H7 (cell line): ENCODE data around the gene SFXN4. TPM values are rescaled to one million over a fixed set of nuclear protein-coding genes. Genes with fewer than 3 reads are reported as not detected.
"Not testable (repeated sequence)": the region's sequence is repeated elsewhere in the genome, so short reads cannot be mapped to it uniquely, and the experiment has no call there.

Experiments used
- DNase-seq: peaks from one replicate; pipeline ENCODE4 v3.0.0; 2012
- H3K27me3 ChIP-seq: 2 replicates; pipeline ENCODE4 v1.6.0; 2011; ENCODE audit warnings: mild to moderate bottlenecking, low read length; ENCODE audit not compliant: control insufficient read depth, insufficient read depth
- H3K36me3 ChIP-seq: replicated peaks from 2 replicates; pipeline ENCODE4 v1.5.1; 2011; ENCODE audit warnings: low read length; ENCODE audit not compliant: control insufficient read depth, insufficient read depth
- H3K4me3 ChIP-seq: 2 replicates; pipeline ENCODE4 v1.5.1; 2011; ENCODE audit warnings: low read depth, mild to moderate bottlenecking, control low read depth, low read length, moderate library complexity; ENCODE audit not compliant: insufficient read depth
- total RNA-seq: library from RNA; depleted of rRNA; stranded (reverse); fragments of >200 nt; shearing (Covaris generic); gene quantifications from 2 replicates; pipeline ENCODE4 v1.2.3, GENCODE V29; 2014

The SFXN4 gene
- total RNA-seq, 1 experiment from 2014 or later, result 24.6 TPM

DNA sequence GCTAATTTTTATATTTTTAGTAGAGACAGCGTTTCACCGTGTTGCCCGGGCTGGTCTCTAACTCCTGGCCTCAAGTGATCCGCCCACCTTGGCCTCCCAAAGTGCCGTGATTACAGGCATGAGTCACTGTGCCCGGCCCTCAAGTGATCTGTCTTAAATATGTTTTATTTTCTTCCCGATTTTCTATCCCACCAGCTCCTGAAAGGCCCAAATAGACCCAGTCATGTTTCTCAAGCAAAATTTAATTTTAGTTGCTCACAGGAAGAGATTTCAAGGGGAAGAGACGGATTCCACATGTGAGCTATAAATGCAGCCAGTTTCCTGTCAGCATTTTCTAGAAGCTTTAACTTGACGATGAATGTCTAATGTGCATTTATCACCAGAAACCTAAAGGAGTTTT lies 49.6 kb downstream of the SFXN4 start:
- DNase-seq, result no peak
- Histone ChIP-seq H3K4me3 (no peak overlapping the region), H3K36me3 (peaks cover 22% of the 10 kb centered on the region), H3K27me3 (no peaks in the 10 kb centered on the region)

DNA sequence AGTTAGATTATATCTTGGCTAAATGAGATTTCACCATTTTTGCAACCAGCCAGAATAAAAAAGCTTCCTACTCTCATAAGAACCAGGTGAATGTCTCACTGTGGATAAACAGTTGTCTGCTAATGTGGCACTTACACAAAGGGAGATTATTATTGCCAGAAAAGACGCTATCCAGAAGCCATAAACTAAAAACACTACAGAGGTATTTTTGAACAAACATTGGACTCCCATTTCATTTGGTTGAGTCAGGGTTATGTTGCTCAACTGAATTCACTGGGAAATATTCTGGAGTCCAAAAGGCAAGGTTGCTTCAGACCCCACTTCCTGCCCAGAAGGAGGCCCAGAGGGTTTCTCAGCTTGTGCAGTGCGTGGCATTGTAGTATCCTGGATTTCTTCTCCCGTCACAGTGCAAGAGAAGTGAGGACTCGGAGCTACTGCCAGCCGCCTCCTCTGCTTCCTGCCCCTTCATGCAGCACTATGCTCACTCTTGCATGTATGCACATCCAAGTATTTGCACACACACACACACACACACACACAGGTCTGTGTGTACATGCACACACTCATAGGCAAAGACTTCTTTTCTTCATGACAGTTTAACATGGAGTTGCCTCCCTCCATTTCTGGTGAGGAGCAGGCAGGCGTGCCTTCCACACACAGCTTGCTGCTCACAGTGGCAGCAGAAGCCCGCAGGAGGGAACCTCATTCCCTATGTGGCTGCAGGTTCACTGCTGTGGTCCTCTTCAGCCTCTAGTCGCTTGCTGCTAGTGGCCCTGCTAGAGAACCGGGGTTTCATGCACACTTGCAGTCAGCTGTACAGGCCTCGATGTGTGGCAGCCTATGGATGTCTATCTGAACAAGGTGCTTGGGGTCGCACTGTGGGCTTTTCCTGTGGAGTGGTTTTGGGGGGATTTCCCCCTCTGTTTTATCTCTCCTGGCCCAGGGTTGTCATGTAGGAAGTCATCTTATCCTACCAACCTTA lies 51.5 kb downstream of the SFXN4 start:
- Histone ChIP-seq H3K36me3 (peaks cover 21% of the 10 kb centered on the region), H3K27me3 (no peaks in the 10 kb centered on the region), H3K4me3 (no peak overlapping the region)
- no peak for DNase-seq

DNA sequence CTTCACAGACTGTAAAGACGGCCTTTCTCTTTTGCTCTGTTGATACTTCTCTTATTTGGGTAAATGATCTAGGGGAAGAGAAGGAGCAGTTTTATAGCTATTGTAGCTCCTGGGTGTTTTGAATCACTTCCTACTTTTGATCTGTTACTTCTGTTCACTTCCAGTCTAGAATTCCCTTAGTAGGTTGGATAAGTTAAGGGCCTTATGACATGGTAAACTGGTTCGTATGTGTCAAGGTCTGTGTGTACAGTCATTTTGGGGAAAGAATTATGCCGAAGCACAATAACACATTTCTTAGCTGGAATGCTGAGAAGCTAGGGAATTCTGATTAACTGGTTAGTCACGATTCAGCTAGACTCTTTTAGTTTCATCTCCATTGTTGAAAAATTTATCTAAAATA lies 53.5 kb downstream of the SFXN4 start:
- peaks cover 12% of the 10 kb centered on the region for H3K36me3 ChIP-seq
- H3K27me3 ChIP-seq, result no peaks in the 10 kb centered on the region
- H3K4me3 ChIP-seq, result no peak overlapping the region
- DNase-seq, result no peak

DNA sequence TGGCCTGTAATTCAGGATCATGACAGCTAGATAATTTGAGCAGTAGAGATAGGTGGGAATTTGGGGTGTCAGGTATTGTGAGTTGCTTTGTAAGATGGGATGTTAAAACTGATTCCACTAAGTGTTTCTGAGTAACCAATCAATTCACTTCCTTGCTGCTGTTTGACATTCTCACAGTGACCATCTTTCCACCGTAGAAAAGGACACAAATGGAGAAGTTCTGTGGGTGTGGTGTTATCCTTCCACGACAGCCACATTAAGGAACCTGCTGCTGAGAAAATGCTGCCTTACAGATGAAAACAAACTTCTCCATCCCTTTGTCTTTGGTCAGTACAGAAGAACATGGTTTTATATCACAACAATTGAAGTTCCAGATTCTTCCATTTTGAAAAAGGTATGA lies 57.7 kb downstream of the SFXN4 start:
- not testable (repeated sequence) for DNase-seq, H3K27me3 ChIP-seq, H3K4me3 ChIP-seq, H3K36me3 ChIP-seq

DNA sequence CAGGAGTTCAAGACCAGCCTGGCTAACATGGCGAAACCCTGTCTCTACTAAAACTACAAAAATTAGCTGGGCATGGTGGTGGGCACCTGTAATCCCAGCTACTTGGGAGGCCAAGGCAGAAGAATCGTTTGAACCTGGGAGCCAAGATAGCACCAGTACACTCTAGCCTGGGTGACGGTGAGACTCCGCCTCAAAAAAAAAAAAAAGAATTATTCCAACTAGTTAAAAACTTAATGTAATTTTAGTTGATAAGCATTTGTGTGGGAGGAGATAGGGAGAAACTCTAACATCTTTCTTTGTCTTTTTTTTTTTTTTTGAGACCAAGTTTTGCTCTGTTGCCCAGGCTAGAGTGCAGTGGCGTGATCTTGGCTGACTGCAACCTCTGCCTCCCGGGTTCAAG lies 58.4 kb downstream of the SFXN4 start:
- H3K36me3 ChIP-seq, H3K4me3 ChIP-seq, DNase-seq, H3K27me3 ChIP-seq: not testable (repeated sequence)

DNA sequence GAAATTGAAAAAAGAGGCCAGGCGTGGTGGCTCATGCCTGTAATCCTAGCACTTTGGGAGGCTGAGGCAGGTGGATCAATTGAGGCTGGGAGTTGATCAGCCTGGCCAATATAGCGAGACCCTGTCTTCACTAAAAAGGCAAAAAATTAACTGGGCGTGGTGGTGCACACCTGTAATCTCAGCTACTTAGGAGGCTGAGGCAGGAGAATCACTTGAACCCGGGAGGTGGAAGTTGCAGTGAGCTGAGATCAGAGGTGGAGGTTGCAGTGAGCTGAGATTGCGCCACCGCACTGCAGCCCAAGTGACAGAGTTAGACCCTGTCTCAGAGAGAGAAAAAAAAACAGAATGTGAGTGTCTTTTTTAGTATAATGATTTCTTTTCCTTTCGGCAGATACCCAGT lies 59.6 kb downstream of the SFXN4 start:
- H3K27me3 ChIP-seq, H3K4me3 ChIP-seq, DNase-seq, H3K36me3 ChIP-seq: not testable (repeated sequence)

DNA sequence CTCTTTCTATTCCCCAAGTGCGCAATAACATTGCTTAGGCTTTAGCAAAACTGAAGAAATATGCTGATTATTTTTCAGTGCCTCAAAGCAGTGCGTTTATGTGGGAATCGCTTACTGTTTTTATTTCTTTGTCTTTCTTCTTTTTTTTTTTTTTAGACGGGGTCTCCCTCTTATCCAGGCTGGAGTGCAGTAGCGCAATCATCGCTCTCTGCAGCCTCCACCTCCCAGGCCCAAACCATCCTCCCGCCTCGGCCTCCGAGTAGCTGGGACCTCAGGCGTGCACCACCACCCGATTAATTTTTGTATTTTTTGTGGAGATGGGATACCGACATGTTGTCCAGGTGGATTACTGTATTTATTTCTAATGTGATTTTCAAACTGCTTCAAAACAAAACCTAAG lies 60.4 kb downstream of the SFXN4 start:
- DNase-seq, result no peak
- Histone ChIP-seq H3K4me3 (no peak overlapping the region; the same call in 1 of the 2 replicates), H3K27me3 (no peaks in the 10 kb centered on the region), H3K36me3 (peaks cover 2% of the 10 kb centered on the region)

DNA sequence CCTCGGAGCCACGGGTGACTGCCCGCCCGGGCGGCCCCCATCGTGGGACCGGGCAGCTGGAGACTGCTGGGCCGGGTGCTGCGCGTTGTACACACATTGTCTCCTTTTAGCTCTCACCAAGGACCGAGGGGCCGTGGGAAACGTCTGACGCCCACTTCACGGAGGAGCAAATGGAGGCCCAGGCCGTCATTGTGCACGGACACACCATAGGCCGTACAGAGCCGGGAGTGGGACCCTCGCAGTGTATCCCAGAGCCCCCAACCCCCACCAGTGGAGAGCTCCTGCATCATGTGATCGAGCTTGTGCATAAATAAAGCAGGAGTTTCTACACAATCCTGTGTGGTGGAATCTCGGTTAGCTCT lies 60.9 kb downstream of the SFXN4 start:
- Histone ChIP-seq H3K4me3 (peak overlapping the region; percentile 87), H3K36me3 (peaks cover 2% of the 10 kb centered on the region), H3K27me3 (no peaks in the 10 kb centered on the region)
- DNase-seq, result no peak

DNA sequence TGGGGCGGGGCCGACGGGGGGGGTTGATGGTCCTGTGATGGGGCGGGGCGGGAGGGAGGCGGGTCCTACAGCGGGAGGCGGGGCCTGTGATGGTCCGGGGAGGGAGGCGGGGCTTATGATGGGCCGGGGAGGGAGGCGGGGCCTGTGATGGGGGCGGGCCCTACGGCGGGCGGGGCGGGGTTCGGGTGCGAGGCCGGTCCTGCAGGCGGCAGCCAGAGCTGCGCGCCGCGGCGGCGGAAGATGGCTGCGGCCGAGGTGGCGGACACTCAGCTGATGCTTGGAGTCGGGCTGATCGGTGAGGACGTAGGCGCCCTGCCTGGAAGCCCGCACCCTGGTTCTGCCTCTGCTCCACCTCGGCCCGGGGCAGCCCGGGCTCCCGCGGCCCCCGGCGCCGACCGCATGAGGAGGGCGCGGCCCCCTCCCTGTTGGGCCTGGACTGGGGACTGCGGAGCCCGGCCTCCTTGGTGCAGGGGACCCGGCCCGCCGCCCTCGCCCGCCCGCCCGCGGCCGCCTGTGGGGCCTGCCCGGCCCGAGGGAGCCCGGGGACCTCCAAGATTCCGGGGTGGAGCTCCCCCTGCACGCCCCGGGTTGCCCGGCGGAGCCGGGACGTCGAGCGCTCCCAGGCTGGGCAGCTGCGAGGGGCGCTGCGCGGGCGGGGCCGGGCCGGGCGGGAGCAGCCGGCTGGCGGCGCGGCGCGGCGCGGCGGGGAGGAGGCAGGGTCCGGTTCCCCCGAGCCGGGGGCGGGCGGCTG lies 61.4 kb downstream of the SFXN4 start, which contains the start of gene DENND10:
TSS of gene DENND10 (plus strand) at position 211 of the 751 bp plus-strand sequence. CDS start at position 241, 30 bp downstream.
- Histone ChIP-seq H3K4me3 (peak within 1 kb of the TSS; percentile 87), H3K27me3 (no peaks in the 10 kb centered on the region), H3K36me3 (peaks cover under 1% of the 10 kb centered on the region)
- DNase-seq, result peak; percentile 100

DNA sequence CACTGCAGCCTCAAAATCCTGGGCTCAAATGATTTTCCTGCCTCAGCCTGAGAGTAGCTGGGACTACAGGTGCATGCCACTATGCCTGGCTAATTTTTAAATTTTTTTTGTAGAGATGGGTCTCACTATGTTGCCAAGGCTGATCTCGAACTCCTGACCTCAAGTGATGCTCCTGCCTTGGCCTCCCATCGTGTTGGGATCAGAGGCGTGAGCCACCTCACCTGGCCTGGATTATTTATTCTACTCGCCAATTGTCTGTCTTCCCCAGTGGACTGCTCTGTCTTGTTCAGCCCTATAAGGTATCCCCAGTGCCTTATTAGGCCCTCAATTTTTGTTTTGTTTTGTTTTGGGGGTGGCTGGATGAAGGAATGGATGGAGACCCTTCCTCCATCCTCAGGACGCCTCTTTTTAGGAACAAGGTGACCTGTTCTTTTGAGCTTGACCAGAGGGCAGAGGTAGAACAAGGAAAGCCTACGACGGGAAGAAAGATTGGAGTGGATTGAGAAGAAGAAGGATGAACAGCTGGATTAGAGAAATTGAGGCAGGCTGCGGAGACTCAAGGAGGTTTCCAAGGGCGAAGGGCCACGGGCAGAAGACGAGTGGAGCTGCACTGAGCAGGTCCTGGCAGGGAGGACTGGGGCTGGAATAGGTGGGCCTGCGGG lies 62.1 kb downstream of the SFXN4 start:
- H3K27me3 ChIP-seq, result no peaks in the 10 kb centered on the region
- no peaks in the 10 kb centered on the region; the same call in 1 of the 2 replicates for H3K36me3 ChIP-seq
- no peak overlapping the region for H3K4me3 ChIP-seq
- no peak for DNase-seq

DNA sequence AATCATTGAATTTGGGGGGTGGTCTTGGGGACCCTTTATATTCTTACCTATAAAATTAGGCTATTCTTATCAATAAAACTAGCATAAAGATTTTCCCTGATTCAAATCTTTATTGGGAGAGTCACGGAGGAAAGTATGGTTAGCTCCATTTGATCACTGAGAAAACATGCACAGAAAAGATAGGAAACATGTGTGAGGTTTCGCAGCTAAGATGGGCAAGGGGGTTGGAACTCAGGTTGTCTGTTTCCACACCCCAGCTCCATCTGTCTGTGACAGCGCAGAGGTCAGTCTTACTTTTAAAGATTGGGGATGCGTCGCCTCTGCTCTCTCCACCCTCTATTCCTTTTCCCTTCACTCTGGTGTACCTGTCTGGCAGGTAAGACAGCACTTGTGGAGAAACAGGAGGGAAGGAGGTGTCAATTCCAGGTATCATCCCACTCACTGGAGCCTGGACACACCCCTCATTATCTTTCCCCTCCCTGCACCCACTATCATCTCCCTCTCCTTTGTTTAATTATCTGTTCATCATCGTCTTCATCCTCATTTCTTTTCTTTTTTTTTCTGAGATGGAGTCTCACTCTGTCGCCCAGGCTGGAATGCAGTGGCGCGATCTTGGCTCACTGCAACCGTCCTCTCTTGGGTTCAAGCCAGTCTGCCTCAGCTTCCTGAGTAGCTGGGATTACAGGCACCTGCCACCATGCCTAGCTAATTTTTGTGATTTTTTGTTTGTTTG lies 64.0 kb downstream of the SFXN4 start:
- H3K27me3 ChIP-seq, result no peaks in the 10 kb centered on the region
- no peak overlapping the region for H3K4me3 ChIP-seq
- DNase-seq, result no peak
- H3K36me3 ChIP-seq, result no peaks in the 10 kb centered on the region; the same call in 1 of the 2 replicates

DNA sequence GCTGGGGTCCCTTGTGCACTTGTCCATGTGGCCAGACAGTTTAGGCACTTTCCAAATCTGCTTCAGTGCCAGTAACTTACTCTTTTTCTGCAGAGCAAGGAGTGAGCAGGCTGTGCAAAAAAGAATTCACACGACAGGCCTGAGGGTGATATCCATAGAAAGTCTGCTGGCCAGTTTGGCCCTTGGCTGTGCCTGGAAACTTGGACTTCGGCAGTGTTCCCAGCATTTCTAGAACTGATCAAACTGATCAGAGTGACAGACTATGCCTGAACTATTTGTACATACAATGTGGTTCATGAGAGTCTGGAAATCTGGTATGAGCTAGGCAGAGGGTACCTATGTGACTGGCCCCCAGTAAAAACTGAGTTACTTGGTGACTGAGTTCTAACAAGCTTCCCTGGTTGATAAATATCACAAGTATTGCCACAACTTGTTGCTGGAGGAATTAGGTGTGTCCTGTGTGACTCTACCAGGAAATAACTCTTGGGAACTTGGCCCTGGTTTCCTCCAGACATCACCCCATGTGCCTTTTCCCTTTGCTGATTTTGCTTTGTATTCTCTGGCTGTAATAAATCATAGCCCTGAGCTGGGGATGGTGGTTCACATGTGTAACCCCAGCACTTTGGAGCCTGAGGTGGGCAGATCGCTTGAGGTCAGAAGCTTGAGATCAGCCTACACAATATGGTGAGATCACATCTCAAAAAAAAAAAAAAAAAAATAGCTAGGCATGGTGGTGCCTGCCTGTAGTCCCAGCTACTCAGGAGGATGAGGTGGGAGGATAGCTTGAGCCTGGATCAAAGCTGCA lies 64.9 kb downstream of the SFXN4 start:
- Histone ChIP-seq H3K27me3 (no peaks in the 10 kb centered on the region), H3K4me3 (no peak overlapping the region), H3K36me3 (no peaks in the 10 kb centered on the region)
- DNase-seq, result no peak

DNA sequence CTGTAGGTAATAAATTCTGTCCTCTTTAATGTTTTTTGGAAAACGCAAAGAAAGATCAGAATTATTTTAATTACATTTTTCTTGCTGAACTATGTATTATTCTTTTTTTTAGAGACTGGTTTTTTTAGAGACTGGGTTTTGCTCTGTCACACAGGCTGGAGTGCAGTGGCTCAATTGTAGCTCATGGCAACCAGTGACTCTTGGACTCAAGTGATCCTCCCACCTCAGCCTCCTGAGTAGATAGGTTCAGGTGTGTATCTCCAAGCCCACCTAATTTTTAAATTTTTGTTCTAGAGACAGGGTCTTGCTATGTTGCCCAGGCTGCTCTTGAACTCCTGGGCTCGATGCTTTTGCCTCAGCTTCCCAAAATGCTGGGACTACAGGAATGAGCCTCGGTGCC lies 66.9 kb downstream of the SFXN4 start:
- Histone ChIP-seq H3K27me3 (no peaks in the 10 kb centered on the region), H3K4me3 (no peak overlapping the region)

More for the DNA sequence above, 66.9 kb downstream of the SFXN4 start:
- no peak for DNase-seq
- no peaks in the 10 kb centered on the region for H3K36me3 ChIP-seq
